Aorta (tissue), 5 donors: ENCODE measurements around the gene LILRB4. TPM values are rescaled to one million over a fixed set of nuclear protein-coding genes. Genes with fewer than 3 reads are reported as not detected.
"Not testable (repeated sequence)": the region's sequence is repeated elsewhere in the genome, so short reads cannot be mapped to it uniquely, and the experiment has no call there.

Experiments
- ATAC-seq: fragments of 200-7000 bp; cut with Tn5 transposase; one replicate; pipeline ENCODE4 v1.9.1; 2022; ENCODE audit warnings: moderate library complexity; ENCODE audit not compliant: low FRiP score
- DNase-seq, 2 donors: peaks; one replicate each; pipeline ENCODE4 v3.0.0-alpha.2; 2020
- H3K27ac ChIP-seq, 2 donors: one replicate each; pipeline ENCODE4 v1.5.1; 2013; ENCODE audit warnings: low read length in 2 of 2, mild to moderate bottlenecking in 2 of 2, moderate library complexity in 2 of 2, control low read depth in 1 of 2, inconsistent platforms in 1 of 2, low read depth in 1 of 2
- H3K27me3 ChIP-seq, 2 donors: one replicate each; pipeline ENCODE4 v1.6.1; 2013; ENCODE audit warnings: control low read depth in 1 of 2, low read length in 1 of 2, mild to moderate bottlenecking in 1 of 2, moderate library complexity in 1 of 2; ENCODE audit not compliant: insufficient read depth in 2 of 2, control insufficient read depth in 1 of 2
- H3K36me3 ChIP-seq, 2 donors: one replicate each; pipeline ENCODE4 v1.6.1; 2013; ENCODE audit warnings: control low read depth in 1 of 2, low read length in 1 of 2, mild to moderate bottlenecking in 1 of 2; ENCODE audit not compliant: insufficient read depth in 2 of 2, control insufficient read depth in 1 of 2
- H3K4me1 ChIP-seq, 2 donors: one replicate each; pipeline ENCODE4 v1.6.1; 2013; ENCODE audit warnings: low read length in 2 of 2, control low read depth in 1 of 2, mild to moderate bottlenecking in 1 of 2, moderate library complexity in 1 of 2; ENCODE audit not compliant: insufficient read depth in 2 of 2, control insufficient read depth in 1 of 2
- H3K4me3 ChIP-seq, 2 donors: one replicate each; pipeline ENCODE4 v1.5.1; 2013; ENCODE audit warnings: low read length in 2 of 2, control low read depth in 1 of 2, mild to moderate bottlenecking in 1 of 2
- H3K9me3 ChIP-seq: one replicate; pipeline ENCODE4 v1.6.1; 2013; ENCODE audit warnings: mild to moderate bottlenecking, low read length; ENCODE audit not compliant: control insufficient read depth
- WGBS, 2 donors: extraction: QIAGEN DNeasy Blood & Tissue Kit; methylation state at CpG; one replicate each; pipeline ENCODE4 v1.1.7; 2013; 5-methylcytosine and 5-hydroxymethylcytosine counted together
- intact Hi-C, 2 donors: fragments of 100-400 bp; cut with DNase I; formaldehyde crosslinking; loops; one replicate each; pipeline versions ENCODE4 v1.14.2 to v1.15.0; 2022
- polyA plus RNA-seq, 2 donors: library from polyadenylated mRNA; stranded (reverse); fragments of 200-250 nt; gene quantifications; one replicate each; pipeline ENCODE4 v1.2.3, GENCODE V29; 2013
- total RNA-seq, 2 donors: library from RNA; stranded (reverse); fragmentation: NEBNext Ultra II Directional; extraction: Animal tissue kit (Norgen Biotek cat#: 25700); gene quantifications; one replicate each; pipeline ENCODE4 v1.2.1, GENCODE V29; 2021
- donor health status: healthy with polysubstance abuse.
- donor health status: Bipolar disorder and iron deficiency.
- donor health status: DM: no; HTN: no; CAD: no.
- donor health status: DM: no; HTN: no; CAD: no.
- donor health status: DM: yes; HTN: yes; CAD: no.

The LILRB4 gene
- total and polyA plus RNA-seq, 4 donors: 1.00 to 15.1 (median 10.7) TPM

GRCh38 chr19:54674021-54674617 lies 11.3 kb downstream of the LILRB4 start:
- DNase-seq (no peak), ATAC-seq (no peak)
- Histone ChIP-seq H3K36me3 (no peaks in the 10 kb centered on the region), H3K27ac (no peak overlapping the region), H3K4me3 (no peak overlapping the region), H3K4me1 (no peaks in the 10 kb centered on the region), H3K9me3 (no peaks in the 10 kb centered on the region), H3K27me3 (no peaks in the 10 kb centered on the region)
- WGBS, 2 donors: 28 to 42% methylated on average over 2 of the region's 2 CpGs
- intact Hi-C loops: loop anchor here in 1 of 2 donors (5.0 kb wide), 1 partner anchor 192 kb away; no protein-coding TSS in a partner anchor

GRCh38 chr19:54676210-54676834 lies 13.5 kb downstream of the LILRB4 start:
- H3K4me3 ChIP-seq, H3K27me3 ChIP-seq, H3K27ac ChIP-seq, intact Hi-C loops, H3K4me1 ChIP-seq, DNase-seq, H3K9me3 ChIP-seq, H3K36me3 ChIP-seq, ATAC-seq: not testable (repeated sequence)
- 24 to 28% methylated on average over 10 of the region's 10 CpGs for WGBS, 2 donors

- no peak for ATAC-seq
- Histone ChIP-seq H3K36me3 (no peaks in the 10 kb centered on the region), H3K4me1 (no peaks in the 10 kb centered on the region), H3K27ac (no peak overlapping the region), H3K4me3 (no peak overlapping the region), H3K27me3 (no peaks in the 10 kb centered on the region), H3K9me3 (no peaks in the 10 kb centered on the region)
- 49 to 62% methylated on average over 4 of the region's 4 CpGs for WGBS, 2 donors
- intact Hi-C loops: no loop called here
- no peak for DNase-seq
Observed at GRCh38 chr19:54677217-54677616, 14.4 kb downstream of the LILRB4 start.

- H3K27ac ChIP-seq, H3K9me3 ChIP-seq, H3K4me1 ChIP-seq, H3K27me3 ChIP-seq, DNase-seq, intact Hi-C loops, H3K36me3 ChIP-seq, H3K4me3 ChIP-seq, ATAC-seq: not testable (repeated sequence)
- WGBS, 2 donors: 78 to 83% methylated on average over 12 of the region's 12 CpGs
Observed at GRCh38 chr19:54681596-54681995, 18.8 kb downstream of the LILRB4 start.

- no peaks in the 10 kb centered on the region for H3K4me1 ChIP-seq
- intact Hi-C loops: no loop called here
- H3K4me3 ChIP-seq: no peak overlapping the region
- WGBS, 2 donors: 57 to 64% methylated on average over 7 of the region's 7 CpGs
- H3K27me3 ChIP-seq: no peaks in the 10 kb centered on the region
- no peaks in the 10 kb centered on the region for H3K9me3 ChIP-seq
- no peaks in the 10 kb centered on the region for H3K36me3 ChIP-seq
- ATAC-seq (no peak), DNase-seq (no peak)
- H3K27ac ChIP-seq: no peak overlapping the region
Observed at GRCh38 chr19:54682306-54682856, 19.6 kb downstream of the LILRB4 start.

- 27 to 28% methylated on average over 3 of the region's 3 CpGs for whole genome bisulfite sequencing, 2 donors
- Histone ChIP-seq H3K9me3 (no peaks in the 10 kb centered on the region), H3K27ac (no peak overlapping the region), H3K27me3 (no peaks in the 10 kb centered on the region), H3K36me3 (no peaks in the 10 kb centered on the region), H3K4me3 (no peak overlapping the region), H3K4me1 (no peaks in the 10 kb centered on the region)
- ATAC-seq (no peak), DNase-seq (no peak)
- intact Hi-C loops: no loop called here
Observed at GRCh38 chr19:54684527-54684926, 21.7 kb downstream of the LILRB4 start.

- 62 to 70% methylated on average over 9 of the region's 9 CpGs for WGBS, 2 donors
- H3K4me3 ChIP-seq: no peak overlapping the region
- no peaks in the 10 kb centered on the region for H3K36me3 ChIP-seq
- no peak for ATAC-seq
- DNase-seq: no peak
- H3K4me1 ChIP-seq: no peaks in the 10 kb centered on the region
- no peaks in the 10 kb centered on the region for H3K27me3 ChIP-seq
- no peaks in the 10 kb centered on the region for H3K9me3 ChIP-seq
- intact Hi-C loops: no loop called here
- H3K27ac ChIP-seq: no peak overlapping the region
Observed at GRCh38 chr19:54691582-54692297, 29.0 kb downstream of the LILRB4 start.

GRCh38 chr19:54692298-54692615 lies 29.5 kb downstream of the LILRB4 start:
- intact Hi-C loops: no loop called here
- DNase-seq (no peak), ATAC-seq (no peak)
- H3K27ac ChIP-seq: no peak overlapping the region
- 64 to 67% methylated on average over 4 of the region's 4 CpGs for WGBS, 2 donors
- no peaks in the 10 kb centered on the region for H3K9me3 ChIP-seq
- H3K4me1 ChIP-seq: no peaks in the 10 kb centered on the region
- no peaks in the 10 kb centered on the region for H3K27me3 ChIP-seq
- H3K4me3 ChIP-seq: no peak overlapping the region
- H3K36me3 ChIP-seq: no peaks in the 10 kb centered on the region
